Measurements from ENCODE around the gene CACNG1. TPM values are rescaled to one million over a fixed set of nuclear protein-coding genes. Genes with fewer than 3 reads are reported as not detected.

Gene CACNG1
- polyA plus RNA-seq, 3 donors = not detected

GRCh38 chr17:67007266-67007665 is 37.1 kb upstream of the CACNG1 start:
- Mint-ChIP-seq H3K27ac (no peak overlapping the region), H3K36me3 (no peaks in the 10 kb centered on the region), H3K4me3 (no peak overlapping the region), H3K9me3 (peaks cover 0 to 12% (median 5%) of the 10 kb centered on the region in 7 donors), H3K4me1 (no peaks in the 10 kb centered on the region), H3K27me3 (ENCODE audit: low read depth in 3 of 3) (peaks cover 9 to 13% (median 9%) of the 10 kb centered on the region in 3 donors)
- no peaks in the 10 kb centered on the region for H4K20me1 ChIP-seq (ENCODE audit: insufficient read depth, low read length)
- WGBS (ENCODE audit: insufficient coverage) = 90% methylated on average over 2 of the region's 6 CpGs
- H3K9me3 ChIP-seq (replicated peaks in 1 of 2; ENCODE audit: control insufficient read depth in 1 of 2, insufficient read depth in 1 of 2, low read length in 2 of 2) = peaks cover 0 to 12% of the 10 kb centered on the region in 2 donors
- H3K4me1 ChIP-seq (ENCODE audit: control insufficient read depth in 1 of 2, insufficient read depth in 2 of 2, low read length in 2 of 2) = no peaks in the 10 kb centered on the region
- DNase-seq = no peak
- intact Hi-C loops (cut with micrococcal nuclease) = no loop called here
- H3K9ac ChIP-seq (ENCODE audit: insufficient read depth, low read length, poor library complexity, severe bottlenecking) = no peak overlapping the region
- H3K4me2 ChIP-seq (replicated peaks; ENCODE audit: extremely low read depth, low read length, poor library complexity, severe bottlenecking) = no peak overlapping the region
- H3K4me3 ChIP-seq (replicated peaks in 1 of 3; ENCODE audit: low read depth in 2 of 3, low read length in 3 of 3) = no peak overlapping the region
- no peaks in the 10 kb centered on the region for H3K27me3 ChIP-seq (ENCODE audit: control insufficient read depth in 2 of 2, insufficient read depth in 2 of 2, low read length in 2 of 2)
- no peak for TF ChIP-seq CTCF (IDR thresholded peaks at IDR 0.05)
- no peak overlapping the region for H2AFZ ChIP-seq (ENCODE audit: insufficient read depth, low read depth, low read length, poor library complexity, severe bottlenecking)
- no peaks in the 10 kb centered on the region for H3K79me2 ChIP-seq (ENCODE audit: insufficient read depth, low read length)
- H3K36me3 ChIP-seq (replicated peaks in 1 of 2; ENCODE audit: control insufficient read depth in 1 of 2, insufficient read depth in 2 of 2, low read length in 2 of 2) = no peaks in the 10 kb centered on the region
- no peak overlapping the region for H3K27ac ChIP-seq (ENCODE audit: low read depth in 1 of 2, low read length in 2 of 2)

- H3K4me3 ChIP-seq (replicated peaks in 1 of 3; ENCODE audit: low read depth in 2 of 3, low read length in 3 of 3) = no peak overlapping the region
These were observed 36.3 kb upstream of the CACNG1 start for GRCh38 chr17:67008101-67008500.

More at GRCh38 chr17:67008101-67008500, 36.3 kb upstream of the CACNG1 start:
- Histone ChIP-seq H3K79me2 (ENCODE audit: insufficient read depth, low read length) (no peaks in the 10 kb centered on the region), H3K9me3 (replicated peaks in 1 of 2; ENCODE audit: control insufficient read depth in 1 of 2, insufficient read depth in 1 of 2, low read length in 2 of 2) (peaks cover 0 to 12% of the 10 kb centered on the region in 2 donors), H3K36me3 (replicated peaks in 1 of 2; ENCODE audit: control insufficient read depth in 1 of 2, insufficient read depth in 2 of 2, low read length in 2 of 2) (no peaks in the 10 kb centered on the region), H3K27me3 (ENCODE audit: control insufficient read depth in 2 of 2, insufficient read depth in 2 of 2, low read length in 2 of 2) (no peaks in the 10 kb centered on the region), H3K27ac (ENCODE audit: low read depth in 1 of 2, low read length in 2 of 2) (no peak overlapping the region), H3K4me2 (replicated peaks; ENCODE audit: extremely low read depth, low read length, poor library complexity, severe bottlenecking) (no peak overlapping the region), H4K20me1 (ENCODE audit: insufficient read depth, low read length) (no peaks in the 10 kb centered on the region), H3K9ac (ENCODE audit: insufficient read depth, low read length, poor library complexity, severe bottlenecking) (no peak overlapping the region), H2AFZ (ENCODE audit: insufficient read depth, low read depth, low read length, poor library complexity, severe bottlenecking) (no peak overlapping the region), H3K4me1 (ENCODE audit: control insufficient read depth in 1 of 2, insufficient read depth in 2 of 2, low read length in 2 of 2) (no peaks in the 10 kb centered on the region)
- H3K9me3 Mint-ChIP-seq = peaks cover 0 to 14% (median 3%) of the 10 kb centered on the region in 7 donors
- H3K4me3 Mint-ChIP-seq = no peak overlapping the region
- DNase-seq = no peak
- intact Hi-C loops (cut with micrococcal nuclease) = no loop called here
- no peaks in the 10 kb centered on the region for H3K36me3 Mint-ChIP-seq
- WGBS (ENCODE audit: insufficient coverage) = 88% methylated on average over 3 of the region's 6 CpGs
- H3K27ac Mint-ChIP-seq = no peak overlapping the region
- TF ChIP-seq CTCF (IDR thresholded peaks at IDR 0.05) = no peak
- peaks cover 7 to 15% (median 15%) of the 10 kb centered on the region in 3 donors for H3K27me3 Mint-ChIP-seq (ENCODE audit: low read depth in 3 of 3)
- no peaks in the 10 kb centered on the region for H3K4me1 Mint-ChIP-seq

Measured in CD14-positive monocyte (primary cell).